SH-SY5Y (cell line): ENCODE measurements around the gene WWOX.

Source experiments
- GATA2 ChIP-seq: IDR thresholded peaks from 2 replicates; pipeline ENCODE4 v1.6.1; 2011; ENCODE audit warnings: mild to moderate bottlenecking, low read depth, low read length
- GATA3 ChIP-seq: IDR thresholded peaks from 2 replicates; pipeline ENCODE4 v1.6.1; 2011; ENCODE audit warnings: low read depth, mild to moderate bottlenecking, low read length, moderate library complexity

GRCh38 chr16:79139799-79140198 is 1040.3 kb downstream of the WWOX start:
- TF ChIP-seq GATA2 (no peak), GATA3 (no peak)
